HG03571 (cell line): Measurements from ENCODE around the gene CNOT1.
"Not testable (repeated sequence)": the region's sequence is repeated elsewhere in the genome, so short reads cannot be mapped to it uniquely, and the experiment has no call there.

Experiments
- ATAC-seq: cut with Tn5 transposase; IDR thresholded peaks from one replicate; pipeline ENCODE4 v1.9.1; 2021; ENCODE audit not compliant: unreplicated experiment

Gene CNOT1

DNA sequence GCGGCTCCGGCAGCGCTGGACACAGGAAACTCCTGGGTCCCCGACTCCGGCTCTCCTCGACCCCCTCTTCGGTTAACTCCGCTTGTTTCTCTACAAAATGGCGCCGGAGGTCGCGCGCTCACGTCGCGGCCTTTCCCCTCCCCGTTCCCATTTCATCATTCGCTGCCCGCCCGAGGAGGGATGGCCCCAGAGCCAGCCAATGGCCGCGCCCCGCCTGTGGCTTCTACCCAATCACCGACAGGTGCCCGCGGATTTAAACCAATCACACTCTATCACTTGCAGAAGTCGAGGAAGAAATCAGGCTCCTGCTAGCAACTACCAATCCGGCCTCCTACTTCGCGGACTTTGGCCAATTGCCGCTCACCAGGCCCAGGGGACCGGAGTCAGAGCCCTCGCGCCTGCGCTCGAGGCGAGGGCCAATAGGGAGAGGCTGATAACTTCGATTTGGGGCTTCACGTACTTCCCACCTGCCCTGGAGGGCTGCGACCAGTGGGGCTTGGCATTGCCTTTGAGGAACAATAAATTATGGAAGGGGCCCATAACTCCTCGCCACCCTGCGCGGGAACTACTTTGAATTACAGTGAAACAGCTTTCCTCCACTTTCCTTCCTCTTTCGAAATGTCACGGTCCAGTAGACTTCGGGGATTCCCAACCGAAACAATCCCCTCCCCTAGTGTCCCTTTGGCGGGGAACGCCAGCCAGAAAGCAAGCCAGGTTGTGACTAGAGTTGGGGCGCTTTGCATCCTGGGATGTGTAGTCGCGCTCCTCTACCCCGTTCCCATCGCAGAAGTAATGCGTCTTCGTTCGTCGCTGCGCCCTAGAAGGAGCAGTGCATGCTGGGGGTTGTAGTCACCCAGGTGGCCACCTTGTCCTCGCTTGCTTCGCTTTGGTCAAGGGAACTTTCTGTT, at the start of gene CNOT1:
CNOT1 (minus strand) TSS at position 94 of the 908 bp plus-strand sequence. CDS start 30,489 bp downstream, outside the sequence.
- ATAC-seq: peak; percentile 87

DNA sequence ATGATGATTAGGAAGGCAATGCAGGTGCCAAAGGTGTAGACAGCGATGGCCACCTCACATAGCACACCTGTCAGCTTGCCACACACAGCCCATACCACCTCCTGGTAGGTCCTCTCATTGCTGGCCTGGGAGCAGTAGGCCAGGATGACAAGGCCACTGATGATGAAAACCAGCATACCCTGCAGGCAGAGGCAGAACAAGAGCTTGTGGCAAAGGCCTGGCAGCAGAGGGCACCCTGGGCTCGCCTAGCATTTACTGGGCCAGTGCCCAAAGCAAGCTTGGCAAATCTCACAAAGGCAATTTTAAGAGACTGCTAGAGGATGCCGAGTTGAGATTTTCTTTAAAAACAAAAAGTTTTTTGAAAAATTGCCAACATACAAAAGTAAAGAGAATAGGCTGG, 49.1 kb upstream of the CNOT1 start:
- ATAC-seq: no peak

DNA sequence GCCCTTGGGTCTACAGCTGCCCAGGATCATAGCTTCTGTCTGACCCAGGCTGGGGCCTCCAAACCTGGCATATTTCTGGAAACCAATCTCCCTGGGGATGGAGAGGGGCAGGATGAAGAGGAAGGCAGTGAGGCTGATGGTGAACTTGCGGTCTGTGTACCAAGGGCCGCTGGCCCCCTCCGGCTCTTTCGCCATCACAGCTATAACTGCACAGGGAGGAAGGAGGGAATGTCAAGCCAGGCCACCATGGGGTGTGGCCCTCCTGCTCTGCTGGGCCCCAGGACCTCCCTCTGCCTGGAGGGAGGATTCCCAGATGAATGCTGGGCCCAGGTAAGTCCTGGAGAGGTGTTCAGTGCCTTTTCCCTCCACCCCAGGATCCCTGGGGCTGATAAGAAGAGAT, 48.6 kb upstream of the CNOT1 start:
- ATAC-seq: no peak

DNA sequence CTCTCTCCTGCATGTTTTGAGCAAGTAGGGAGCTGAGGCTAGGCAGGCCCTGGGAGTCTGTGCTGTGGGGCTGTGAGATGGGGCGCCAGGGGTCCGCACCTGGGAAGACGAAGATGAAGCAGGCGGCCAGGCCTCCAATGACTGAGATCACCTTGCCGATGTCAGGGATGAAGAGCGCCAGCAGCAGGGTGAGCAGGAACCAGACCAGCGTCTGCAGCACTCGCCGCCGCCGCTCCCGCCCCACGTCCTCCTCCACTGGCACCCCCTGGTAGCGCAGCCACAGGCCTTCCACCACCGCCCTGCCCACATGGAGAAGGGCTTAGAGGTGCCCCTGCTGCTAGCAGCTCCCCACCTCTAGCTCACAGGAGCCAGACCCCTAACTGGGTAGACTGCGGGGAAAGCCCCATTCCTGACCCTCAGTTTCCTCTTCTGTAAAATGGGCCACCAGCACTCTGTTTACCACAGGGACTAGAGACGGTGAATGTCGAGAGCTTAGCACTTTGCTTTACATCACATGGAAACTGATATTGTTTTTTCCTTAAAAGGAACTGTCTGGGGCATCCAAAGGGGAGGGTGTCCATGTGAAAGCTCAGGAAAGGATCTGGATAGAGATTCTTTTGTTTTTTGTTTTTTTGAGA, 41.4 kb upstream of the CNOT1 start:
- no peak for ATAC-seq

DNA sequence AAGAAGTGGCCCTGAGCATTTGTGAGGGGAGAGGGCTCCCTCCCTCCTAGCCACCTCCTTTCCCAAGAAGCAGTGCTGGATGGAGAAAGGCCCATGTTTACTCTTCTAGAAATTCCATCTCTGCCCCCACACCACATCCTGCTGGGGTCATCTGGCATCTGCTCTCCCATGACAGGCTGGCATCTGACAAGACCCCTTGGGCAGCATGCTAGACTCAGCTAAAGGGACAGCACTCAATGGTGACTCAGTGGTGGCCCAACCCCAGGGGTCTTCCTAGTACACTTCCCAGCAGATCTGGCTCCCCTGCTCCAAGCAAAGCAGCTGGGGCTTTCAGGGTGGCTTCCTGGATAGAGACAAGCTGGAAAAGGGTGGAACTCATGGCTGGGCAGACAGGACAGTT, 40.6 kb upstream of the CNOT1 start:
- no peak for ATAC-seq

DNA sequence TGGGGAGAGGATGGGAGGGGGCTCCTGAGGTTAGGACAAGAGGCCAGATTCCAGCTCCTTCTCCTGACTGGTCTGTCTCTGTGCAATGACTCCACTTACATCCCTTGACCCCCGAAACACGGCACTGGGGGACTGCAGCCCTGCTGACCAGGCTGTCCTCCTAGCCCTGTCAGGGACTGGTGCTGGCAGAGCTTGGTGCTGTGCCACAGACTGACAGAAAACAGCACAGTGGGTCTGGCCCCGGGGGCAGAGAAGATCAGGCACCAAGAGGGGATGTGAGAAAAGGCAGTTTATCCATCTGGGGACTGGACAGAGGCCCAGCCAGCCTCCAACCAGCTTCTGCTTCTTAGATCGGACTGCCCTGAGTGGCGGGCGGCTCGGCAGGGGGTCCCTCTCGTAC, 35.6 kb upstream of the CNOT1 start:
- no peak for ATAC-seq

DNA sequence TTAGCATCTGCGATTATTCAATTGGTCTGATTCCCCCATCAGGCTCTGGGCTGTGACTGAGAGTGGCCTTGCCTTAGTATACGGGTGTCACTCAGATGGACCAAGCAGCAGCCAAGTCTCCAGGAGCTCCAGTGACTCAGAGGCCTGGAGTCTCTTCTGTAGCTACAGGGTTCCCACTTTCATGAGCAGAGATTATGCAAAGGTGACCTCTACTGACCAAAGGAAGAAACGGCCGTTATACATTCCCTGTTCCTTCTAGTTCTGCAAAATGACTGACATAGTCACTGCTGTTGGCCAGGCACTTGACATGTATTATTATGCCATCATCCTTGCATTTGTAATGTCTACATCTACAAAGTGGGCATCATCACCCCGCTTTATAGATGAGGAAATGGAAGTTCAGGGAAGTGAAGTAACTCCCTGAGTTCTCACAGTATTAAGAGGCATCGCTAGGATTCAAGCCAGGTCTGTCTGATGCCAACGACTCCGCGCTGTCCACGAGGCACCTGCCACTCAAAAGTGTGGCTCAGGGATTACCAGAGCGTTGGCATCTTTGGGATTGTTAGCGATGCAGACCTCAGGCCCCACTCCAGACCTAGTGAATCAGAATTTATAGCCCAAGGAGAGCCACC, 31.7 kb upstream of the CNOT1 start:
- no peak for ATAC-seq

DNA sequence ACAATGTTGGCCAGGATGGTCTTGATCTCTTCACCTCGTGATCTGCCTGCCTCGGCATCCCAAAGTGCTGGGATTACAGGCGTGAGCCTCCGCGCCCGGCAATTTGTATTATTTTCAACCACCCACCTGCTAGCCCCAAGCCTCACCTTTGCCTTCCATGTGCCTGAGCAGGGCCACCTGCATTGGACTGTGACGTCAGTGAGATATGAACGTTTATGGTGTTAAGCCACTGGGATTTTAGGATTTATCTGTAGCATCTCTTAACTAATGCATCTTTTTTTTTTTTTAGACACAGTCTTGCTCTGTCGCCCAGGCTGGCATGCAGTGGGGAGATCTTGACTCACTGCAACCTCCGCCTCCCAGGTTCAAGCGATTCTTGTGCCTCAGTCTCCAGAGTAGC, 30.3 kb upstream of the CNOT1 start:
- not testable (repeated sequence) for ATAC-seq

DNA sequence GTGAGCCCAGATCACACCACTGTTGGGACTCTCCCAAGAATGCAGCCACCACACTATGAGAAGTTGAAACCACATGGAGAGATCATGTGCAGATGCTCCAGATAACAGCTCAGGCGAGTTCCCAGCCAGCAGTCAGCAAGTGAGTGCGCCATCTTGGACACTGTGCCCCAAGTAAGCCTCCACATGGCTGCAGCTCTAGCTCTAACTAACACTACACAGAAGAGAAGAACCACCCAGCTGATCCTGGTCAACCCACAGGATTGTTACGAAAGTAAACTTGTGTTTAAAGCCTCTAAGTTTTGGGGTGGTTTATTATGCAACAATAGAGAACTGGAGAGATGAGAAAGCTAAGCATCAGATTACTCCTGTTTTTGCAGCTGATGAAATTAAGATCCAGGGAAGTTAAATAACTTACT, 29.2 kb upstream of the CNOT1 start:
- ATAC-seq: no peak

DNA sequence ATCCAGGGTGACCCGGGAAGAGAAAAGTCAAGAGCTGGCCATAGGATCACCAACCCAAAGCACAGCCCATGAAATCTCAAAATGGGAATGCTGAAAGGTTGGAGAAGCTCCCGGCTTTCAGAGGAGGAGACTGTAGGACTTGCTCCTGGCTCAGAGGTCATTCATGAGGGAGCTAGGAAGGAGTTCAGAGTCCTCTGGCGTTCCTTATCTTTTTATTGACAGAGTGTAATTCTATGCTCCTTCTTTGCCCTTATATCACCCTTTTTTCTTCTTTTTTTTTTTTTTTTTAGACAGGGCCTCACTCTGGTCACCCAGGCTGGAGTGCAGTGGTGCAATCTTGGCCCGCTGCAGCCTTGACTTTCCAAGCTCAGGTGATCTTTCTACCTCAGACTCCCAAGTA, 27.3 kb upstream of the CNOT1 start:
- no peak for ATAC-seq

DNA sequence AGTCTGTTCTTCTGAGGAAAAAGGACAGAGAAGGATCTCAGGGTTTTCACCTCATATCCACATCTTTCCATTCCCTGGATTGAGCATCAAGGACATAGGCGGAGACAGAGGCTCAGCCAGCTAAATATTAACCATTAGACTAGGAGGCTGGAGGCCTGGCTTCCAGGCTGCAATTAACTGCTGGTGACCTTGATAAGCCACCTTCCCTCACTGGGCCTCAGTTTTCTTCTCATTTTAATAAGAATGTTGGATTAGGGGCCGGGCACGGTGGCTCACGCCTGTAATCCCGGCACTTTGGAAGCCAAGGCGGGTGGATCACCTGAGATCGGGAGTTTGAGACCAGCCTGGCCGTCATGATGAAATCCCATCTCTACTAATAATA, 25.6 kb upstream of the CNOT1 start:
- no peak for ATAC-seq

DNA sequence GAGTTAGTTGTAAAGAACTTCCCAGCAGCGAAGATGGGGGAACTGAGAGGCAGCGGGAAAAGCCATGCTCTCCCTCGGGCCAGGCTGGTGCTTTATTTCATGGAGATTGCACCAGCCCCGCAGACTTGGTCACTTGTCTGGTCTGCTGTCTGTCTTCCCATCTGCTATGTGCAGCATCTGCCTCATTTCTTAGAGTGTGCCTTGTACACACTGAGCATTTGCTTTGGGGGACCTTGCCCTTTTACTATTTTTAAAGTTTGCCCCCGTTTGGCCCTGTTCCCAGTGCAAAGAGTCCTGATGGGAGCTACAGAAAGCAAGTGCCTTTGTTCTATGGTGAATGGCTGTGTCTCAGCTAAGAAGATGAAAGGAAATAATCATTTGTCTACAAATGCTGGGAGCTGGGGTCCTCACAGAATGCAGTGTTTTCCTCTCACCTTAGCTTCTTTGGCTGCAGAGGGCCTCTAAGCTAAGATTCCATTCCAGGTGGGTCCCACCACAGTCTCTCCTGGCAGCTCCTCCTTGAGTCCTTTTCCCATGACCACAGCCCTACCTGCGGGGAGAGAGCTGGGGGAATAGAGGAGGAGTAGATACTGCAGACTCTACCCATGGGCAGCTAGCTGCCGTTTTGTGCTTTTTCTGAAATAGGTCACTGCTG, 25.1 kb upstream of the CNOT1 start:
- no peak for ATAC-seq

DNA sequence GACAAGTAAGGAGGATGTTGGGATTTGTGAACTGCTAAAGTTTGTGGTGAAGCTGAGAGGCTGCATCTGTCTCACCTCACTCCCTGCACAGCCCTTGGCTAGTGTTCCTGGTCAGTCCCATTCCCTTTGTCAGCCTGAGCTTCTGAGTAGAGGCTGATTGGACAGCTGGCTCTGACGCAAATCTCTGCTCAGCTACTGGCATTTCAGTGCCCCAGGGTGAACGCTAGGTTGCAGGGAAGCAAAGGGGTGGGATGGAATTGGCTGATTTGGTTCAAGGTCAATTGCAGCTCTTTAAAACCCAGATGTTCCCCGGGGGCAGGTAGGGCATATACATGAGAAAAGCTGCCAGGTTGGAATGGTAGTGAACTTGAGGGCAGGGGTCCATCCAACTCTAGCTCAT, 23.1 kb upstream of the CNOT1 start:
- no peak for ATAC-seq

DNA sequence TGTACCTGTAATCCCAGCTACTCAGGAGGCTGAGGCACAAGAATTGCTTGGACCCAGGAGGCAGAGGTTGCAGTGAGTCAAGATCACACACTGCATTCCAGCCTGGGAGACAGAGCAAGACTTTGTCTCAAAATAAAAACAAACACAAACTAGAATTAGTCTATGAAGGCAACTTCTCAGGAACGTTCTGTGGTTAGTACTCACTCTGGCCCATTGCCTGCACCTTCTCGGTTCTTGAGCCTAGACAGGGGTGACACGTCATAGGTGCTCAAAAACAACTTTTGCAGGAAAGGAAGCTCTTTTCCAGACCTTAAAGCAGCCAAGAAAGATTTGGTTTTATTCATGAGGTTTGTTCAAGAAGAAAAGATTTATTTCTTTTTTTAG, 22.3 kb upstream of the CNOT1 start:
- no peak for ATAC-seq

DNA sequence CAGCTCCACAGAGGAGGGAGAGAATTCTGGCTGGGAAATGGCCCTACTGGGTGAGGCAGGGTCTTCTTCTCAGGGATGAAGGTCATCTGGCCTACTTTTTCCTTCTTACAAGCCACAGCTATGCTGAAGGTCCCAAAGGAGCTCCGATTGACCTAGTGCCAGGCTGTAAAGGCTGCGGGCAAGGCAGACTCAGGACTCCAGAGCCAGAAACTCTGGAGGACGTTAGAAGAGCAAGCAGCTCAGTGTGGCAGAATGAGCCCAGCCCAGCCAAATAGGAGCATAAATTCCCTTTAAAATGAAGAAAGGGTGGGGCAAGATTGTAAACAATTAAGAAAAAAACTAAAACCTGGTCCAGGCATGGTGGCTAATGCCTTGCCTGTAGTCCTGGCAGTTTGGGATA, 20.1 kb upstream of the CNOT1 start:
- no peak for ATAC-seq

DNA sequence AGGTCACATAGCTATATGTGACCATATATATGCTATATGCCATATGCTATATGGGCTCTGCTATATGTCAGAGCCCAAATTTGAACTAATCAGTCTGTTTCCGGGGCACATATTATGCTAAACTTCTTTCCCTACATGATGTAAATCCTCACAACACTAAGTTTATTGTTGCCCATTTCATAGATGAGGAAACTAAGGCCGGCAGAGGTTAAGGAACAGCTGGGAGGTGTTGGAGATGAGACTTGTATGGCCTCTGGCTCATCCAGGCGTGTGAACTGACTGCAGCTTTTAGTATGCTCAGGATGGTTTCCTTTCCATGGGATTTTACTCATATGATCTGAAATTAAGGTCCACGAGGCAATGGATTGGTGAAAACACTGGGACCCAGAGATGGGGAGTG, 17.5 kb upstream of the CNOT1 start:
- ATAC-seq: no peak

DNA sequence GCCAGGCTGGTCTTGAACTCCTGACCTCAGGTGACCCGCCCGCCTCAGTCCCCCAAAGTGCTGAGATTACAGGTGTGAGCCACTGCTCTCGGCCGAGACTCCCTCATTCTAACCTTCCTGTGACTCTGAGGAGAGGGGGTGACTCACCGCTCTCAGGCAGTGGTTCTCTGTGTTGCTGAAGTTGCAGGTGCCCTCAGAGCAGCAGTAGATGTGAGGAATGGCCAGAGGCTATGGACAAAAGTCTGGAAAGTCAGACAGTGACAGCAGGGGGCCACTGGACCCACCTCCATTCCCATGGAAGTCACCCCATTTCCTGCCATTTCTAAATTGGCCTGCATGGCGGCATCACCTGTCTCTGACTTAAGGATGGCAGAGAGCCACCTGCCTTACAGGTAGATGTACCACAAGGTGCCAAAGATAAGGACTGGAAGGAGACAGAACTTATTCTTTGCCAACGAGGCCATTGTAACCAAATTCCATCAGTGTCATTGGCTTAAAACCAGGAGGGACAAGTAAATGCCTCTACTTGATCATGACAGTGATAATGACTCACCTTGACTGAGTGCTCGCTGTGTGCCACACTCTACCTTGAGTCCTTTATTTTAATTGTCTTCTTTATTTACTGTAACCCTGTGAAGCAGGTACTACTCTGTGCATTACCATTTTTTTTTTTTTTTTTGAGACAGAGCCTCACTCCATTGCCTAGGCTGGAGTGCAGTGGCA, 15.3 kb upstream of the CNOT1 start:
- ATAC-seq: no peak

DNA sequence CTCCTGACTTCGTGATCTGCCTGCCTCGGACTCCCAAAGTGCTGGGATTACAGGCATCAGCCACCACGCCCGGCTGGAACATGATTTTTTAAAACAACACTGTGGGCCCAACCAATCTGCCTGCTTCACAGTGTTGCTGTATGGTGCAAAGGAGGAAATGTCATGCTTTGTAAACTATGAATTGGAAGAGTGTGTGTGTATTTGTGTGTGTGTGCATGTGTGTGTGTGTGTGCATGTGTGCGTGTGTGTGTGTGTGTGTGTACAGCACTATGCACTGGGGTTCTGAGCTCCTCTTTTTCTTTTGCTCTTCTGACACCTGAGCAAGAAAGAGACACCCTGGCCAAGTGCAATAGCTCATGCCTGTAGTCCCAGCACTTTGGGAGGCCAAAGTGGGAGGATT, 14.5 kb upstream of the CNOT1 start:
- ATAC-seq: no peak

DNA sequence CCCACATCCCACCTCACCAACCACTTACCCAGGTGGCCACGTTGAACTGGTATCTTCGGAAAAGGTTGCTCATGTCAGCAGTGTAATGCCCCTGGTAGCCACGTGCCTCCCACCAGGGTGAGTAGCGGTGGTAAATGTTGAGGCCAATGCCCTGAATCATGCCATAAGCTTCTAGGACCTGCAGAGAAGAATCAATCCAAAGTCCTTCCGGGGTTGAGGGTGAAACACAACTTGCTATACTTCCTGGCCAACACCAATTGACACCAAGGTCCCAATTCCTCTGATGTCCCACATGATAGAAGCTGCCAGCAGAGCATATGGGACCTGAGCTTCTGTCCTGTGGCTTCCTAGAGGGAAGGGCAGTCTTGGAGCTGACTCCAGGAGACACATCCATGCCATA, 11.3 kb upstream of the CNOT1 start:
- no peak for ATAC-seq

DNA sequence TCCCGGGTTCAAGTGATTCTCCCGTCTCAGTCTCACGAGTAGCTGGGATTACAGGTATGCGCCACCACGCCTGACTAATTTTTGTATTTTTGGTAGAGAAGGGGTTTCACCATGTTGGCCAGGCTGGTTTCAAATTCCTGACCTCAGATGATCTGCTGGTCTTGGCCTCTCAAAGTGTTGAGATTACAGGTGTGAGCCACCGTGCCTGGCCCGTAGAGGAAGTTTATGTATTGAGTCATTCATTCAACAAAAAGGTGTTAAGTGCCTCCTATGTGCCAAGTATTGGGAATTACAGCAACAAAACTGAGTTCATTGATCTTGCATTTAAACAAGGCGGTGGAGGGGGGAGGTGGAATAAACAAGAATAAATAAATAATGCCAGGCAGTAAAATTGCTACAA, 10.2 kb upstream of the CNOT1 start:
- no peak for ATAC-seq

DNA sequence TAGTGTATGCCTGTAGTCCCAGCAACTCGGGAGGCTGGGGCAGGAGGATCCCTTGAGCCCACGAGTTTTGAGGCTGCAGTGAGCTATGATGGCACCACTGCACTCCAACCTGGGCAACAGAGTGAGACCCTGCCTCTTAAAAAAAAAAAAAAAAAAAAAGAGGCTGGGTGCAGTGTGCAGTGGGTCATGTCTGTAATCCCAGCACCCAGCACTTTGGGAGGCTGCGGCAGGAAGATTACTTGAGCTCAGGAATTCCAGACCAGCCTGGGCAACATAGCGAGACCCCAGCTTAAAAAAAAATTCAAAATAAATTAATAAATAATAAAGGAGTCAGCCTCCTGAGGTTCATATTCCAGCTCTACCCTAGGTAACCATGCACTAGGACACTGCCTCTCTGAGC, 9.6 kb upstream of the CNOT1 start:
- ATAC-seq: no peak
